HG03565 (cell line): ENCODE measurements around the gene HMGN1.

Experiments used
- ATAC-seq: cut with Tn5 transposase; IDR thresholded peaks from one replicate; pipeline ENCODE4 v1.9.1; 2021; ENCODE audit warnings: mild to moderate bottlenecking, moderate library complexity; ENCODE audit not compliant: unreplicated experiment

The HMGN1 gene

GRCh38 chr21:39311164-39311563 lies 37.7 kb downstream of the HMGN1 start:
- ATAC-seq = no peak

- ATAC-seq = no peak
Observed at GRCh38 chr21:39307466-39307865, 41.4 kb downstream of the HMGN1 start.

- ATAC-seq = no peak
Observed at GRCh38 chr21:39300587-39300986, 48.3 kb downstream of the HMGN1 start.

- ATAC-seq = no peak
Observed at GRCh38 chr21:39296891-39297290, 52.0 kb downstream of the HMGN1 start.
